Keratinocyte (primary cell): ENCODE measurements around the gene NLRP12.
"Not testable (repeated sequence)": the region's sequence is repeated elsewhere in the genome, so short reads cannot be mapped to it uniquely, and the experiment has no call there.

Source experiments
- CTCF ChIP-seq, 3 experiments: IDR thresholded peaks in 1 of 3; conservative IDR thresholded peaks in 1 of 3; optimal IDR thresholded peaks in 1 of 3; 2 replicates in 2 of 3; 3 replicates in 1 of 3; pipeline versions ENCODE3 to v1.5.1; 2011; ENCODE audit warnings: low read length in 3 of 3, mild to moderate bottlenecking in 3 of 3, moderate library complexity in 2 of 3, control low read depth in 1 of 3, inconsistent platforms in 1 of 3; ENCODE audit not compliant: insufficient read depth in 2 of 3; ENCODE audit errors: extremely low read depth in 1 of 3
- EZH2 ChIP-seq: IDR thresholded peaks from one replicate; pipeline ENCODE4 v1.6.1; 2012; ENCODE audit warnings: inconsistent platforms, mild to moderate bottlenecking, low read length, moderate library complexity

- TF ChIP-seq CTCF (optimal IDR thresholded peaks at IDR 0.05 in 1 of 3, IDR thresholded peaks at IDR 0.05 in 1 of 3, conservative IDR thresholded peaks at IDR 0.05 in 1 of 3; ENCODE audit: extremely low read depth in 1 of 3, insufficient read depth in 2 of 3, low read length in 3 of 3); EZH2: not testable (repeated sequence)
These were observed 49.6 kb downstream of the NLRP12 start for GRCh38 chr19:53774491-53774890.
